H1 (cell line): Measurements from ENCODE around the gene MYOM3. TPM values are rescaled to one million over a fixed set of nuclear protein-coding genes. Genes with fewer than 3 reads are reported as not detected.

Experiments
- CTCF ChIA-PET: fragments of 300-600 bp; sonication (Branson Sonifier 250); formaldehyde crosslinking; loops from one replicate; lab custom pipeline; 2021; ENCODE audit not compliant: partially characterized antibody; lab: Charles Lee
- POLR2A ChIA-PET: fragments of 300-600 bp; sonication (Branson Sonifier 250); formaldehyde crosslinking; loops from one replicate; lab custom pipeline; 2021; ENCODE audit warnings: inconsistent platforms; ENCODE audit not compliant: partially characterized antibody; lab: Charles Lee
- DNase-seq, 2 experiments: peaks; one replicate each; pipeline versions ENCODE4 v3.0.0 to v3.0.0-alpha.2; 2010 to 2022; ENCODE audit warnings: low spot score in 2 of 2, low read depth in 1 of 2, mixed read lengths in 1 of 2
- FAIRE-seq: peaks from 2 replicates; lab custom pipeline; 2011; peaks lifted over from hg19 to GRCh38; lab: Jason Lieb, UNC
- H2AFZ ChIP-seq: 2 replicates; pipeline ENCODE4 v1.8.1; 2012; ENCODE audit warnings: low read length, inconsistent platforms
- H2AK5ac ChIP-seq: 2 replicates; pipeline ENCODE4 v1.6.1; 2013; ENCODE audit warnings: low read depth, low read length
- H2BK120ac ChIP-seq: replicated peaks from 2 replicates; pipeline ENCODE3; 2013; ENCODE audit warnings: low read depth, low read length, inconsistent platforms
- H2BK12ac ChIP-seq: 2 replicates; pipeline ENCODE4 v1.6.1; 2013; ENCODE audit warnings: low read depth, low read length
- H2BK15ac ChIP-seq: 2 replicates; pipeline ENCODE4 v1.6.1; 2013; ENCODE audit warnings: low read length
- H2BK20ac ChIP-seq: 2 replicates; pipeline ENCODE4 v1.6.1; 2013; ENCODE audit warnings: low read length
- H2BK5ac ChIP-seq: 2 replicates; pipeline ENCODE4 v1.6.1; 2013; ENCODE audit warnings: low read depth, low read length
- H3K14ac ChIP-seq: 2 replicates; pipeline ENCODE4 v1.6.1; 2013; ENCODE audit warnings: inconsistent platforms; ENCODE audit not compliant: insufficient read length
- H3K18ac ChIP-seq: 2 replicates; pipeline ENCODE4 v1.6.1; 2013; ENCODE audit warnings: low read length; ENCODE audit errors: extremely low read depth
- H3K23ac ChIP-seq: 2 replicates; pipeline ENCODE4 v1.6.1; 2013; ENCODE audit warnings: inconsistent platforms; ENCODE audit not compliant: insufficient read length
- H3K23me2 ChIP-seq: 2 replicates; pipeline ENCODE4 v1.6.1; 2013; ENCODE audit warnings: low read depth, low read length
- H3K27ac ChIP-seq: 2 replicates; pipeline ENCODE4 v1.6.1; 2011; ENCODE audit warnings: low read depth, low read length, inconsistent platforms
- H3K27me3 ChIP-seq, 4 experiments: replicated peaks in 1 of 4; 1 replicate in 1 of 4; 2 replicates in 3 of 4; pipeline versions ENCODE4 v1.6.1 to v1.8.1; 2011 to 2013; ENCODE audit warnings: low read length in 3 of 4, mild to moderate bottlenecking in 3 of 4, inconsistent platforms in 2 of 4, mixed read lengths in 2 of 4, moderate library complexity in 1 of 4; ENCODE audit not compliant: control insufficient read depth in 3 of 4, insufficient read depth in 3 of 4; ENCODE audit errors: extremely low read depth in 1 of 4
- H3K36me3 ChIP-seq, 4 experiments: 2 replicates each; pipeline versions ENCODE4 v1.6.1 to v1.8.1; 2011 to 2013; ENCODE audit warnings: mild to moderate bottlenecking in 4 of 4, low read length in 3 of 4, moderate library complexity in 2 of 4, control low read depth in 1 of 4, inconsistent platforms in 1 of 4; ENCODE audit not compliant: insufficient read depth in 4 of 4, control insufficient read depth in 2 of 4
- H3K4ac ChIP-seq: replicated peaks from 2 replicates; pipeline ENCODE3; 2013; ENCODE audit warnings: low read length, low read depth, mixed read lengths, inconsistent platforms; ENCODE audit not compliant: insufficient read length
- H3K4me1 ChIP-seq, 4 experiments: replicated peaks in 1 of 4; 1 replicate in 1 of 4; 2 replicates in 3 of 4; pipeline versions ENCODE4 v1.6.1 to v1.8.1; 2011 to 2013; ENCODE audit warnings: low read length in 3 of 4, inconsistent platforms in 2 of 4, mixed read lengths in 1 of 4; ENCODE audit not compliant: insufficient read depth in 4 of 4, control insufficient read depth in 3 of 4
- H3K4me2 ChIP-seq, 2 experiments: 2 replicates each; pipeline versions ENCODE4 v1.6.1 to v1.8.1; 2011 to 2013; ENCODE audit warnings: low read depth in 2 of 2, low read length in 2 of 2, control low read depth in 1 of 2, inconsistent platforms in 1 of 2, mild to moderate bottlenecking in 1 of 2; ENCODE audit not compliant: insufficient read depth in 1 of 2
- H3K4me3 ChIP-seq, 4 experiments: fragments of 200-600, 300-600 bp in 1 of 4; sonication (generic), shearing (Covaris generic), sonication (Bioruptor Twin) in 1 of 4; 2 replicates each; pipeline versions ENCODE4 v1.5.1 to v1.8.1; 2011 to 2016; ENCODE audit warnings: low read length in 4 of 4, low read depth in 3 of 4, control low read depth in 2 of 4, inconsistent platforms in 2 of 4, mild to moderate bottlenecking in 2 of 4, mixed read lengths in 1 of 4, moderate library complexity in 1 of 4; ENCODE audit not compliant: insufficient read depth in 2 of 4; ENCODE audit errors: extremely low read depth in 1 of 4
- H3K56ac ChIP-seq: replicated peaks from 2 replicates; pipeline ENCODE3; 2013; ENCODE audit warnings: low read depth, mild to moderate bottlenecking, mixed read lengths, low read length, inconsistent platforms; ENCODE audit not compliant: insufficient read length
- H3K79me1 ChIP-seq: 2 replicates; pipeline ENCODE4 v1.6.1; 2013; ENCODE audit warnings: low read depth, low read length, control low read depth
- H3K79me2 ChIP-seq, 2 experiments: 2 replicates each; pipeline versions ENCODE4 v1.6.1 to v1.8.1; 2012 to 2013; ENCODE audit warnings: low read length in 2 of 2, mild to moderate bottlenecking in 2 of 2, inconsistent platforms in 1 of 2; ENCODE audit not compliant: insufficient read depth in 2 of 2, control insufficient read depth in 1 of 2
- H3K9ac ChIP-seq, 4 experiments: replicated peaks in 1 of 4; 1 replicate in 1 of 4; 2 replicates in 3 of 4; pipeline versions ENCODE4 v1.6.1 to v1.8.1; 2011 to 2013; ENCODE audit warnings: low read depth in 3 of 4, low read length in 3 of 4, control low read depth in 2 of 4, mild to moderate bottlenecking in 2 of 4, moderate library complexity in 2 of 4, inconsistent platforms in 1 of 4; ENCODE audit errors: extremely low read depth in 1 of 4
- H3K9me3 ChIP-seq, 2 experiments: 2 replicates each; pipeline versions ENCODE4 v1.6.1 to v1.8.1; 2012 to 2013; ENCODE audit warnings: mild to moderate bottlenecking in 2 of 2, moderate library complexity in 2 of 2, control low read depth in 1 of 2, inconsistent platforms in 1 of 2, low read depth in 1 of 2, low read length in 1 of 2, mixed read lengths in 1 of 2; ENCODE audit not compliant: insufficient read depth in 2 of 2
- H4K20me1 ChIP-seq, 2 experiments: replicated peaks in 1 of 2; 2 replicates each; pipeline versions ENCODE3 to v1.8.1; 2011 to 2013; ENCODE audit warnings: inconsistent platforms in 2 of 2, low read length in 2 of 2, mild to moderate bottlenecking in 1 of 2; ENCODE audit not compliant: insufficient read depth in 2 of 2, control insufficient read depth in 1 of 2
- H4K5ac ChIP-seq: 2 replicates; pipeline ENCODE4 v1.6.1; 2013; ENCODE audit warnings: low read length, low read depth, mixed read lengths, inconsistent platforms; ENCODE audit not compliant: insufficient read length
- H4K8ac ChIP-seq: 2 replicates; pipeline ENCODE4 v1.8.0; 2013; ENCODE audit warnings: mild to moderate bottlenecking, moderate library complexity, low read length, inconsistent platforms; ENCODE audit not compliant: insufficient read depth; ENCODE audit errors: extremely low read depth
- H4K91ac ChIP-seq: replicated peaks from 2 replicates; pipeline ENCODE3; 2013; ENCODE audit warnings: low read length, mixed read lengths, inconsistent platforms; ENCODE audit not compliant: insufficient read length
- CREB1 ChIP-seq: IDR thresholded peaks from 2 replicates; pipeline ENCODE4 v1.6.1; 2012; ENCODE audit warnings: inconsistent platforms
- EP300 ChIP-seq, 2 experiments: IDR thresholded peaks; 1 replicate in 1 of 2; 2 replicates in 1 of 2; pipeline ENCODE4 v1.6.1; 2011 to 2012; ENCODE audit warnings: low read depth in 2 of 2, low read length in 2 of 2, mild to moderate bottlenecking in 2 of 2, borderline replicate concordance in 1 of 2, inconsistent platforms in 1 of 2, moderate library complexity in 1 of 2
- GTF2F1 ChIP-seq: IDR thresholded peaks from 2 replicates; pipeline ENCODE4 v1.6.1; 2012; ENCODE audit warnings: low read depth, low read length, improper control_type of control experiment, borderline replicate concordance
- NRF1 ChIP-seq: IDR thresholded peaks from 2 replicates; pipeline ENCODE4 v1.6.1; 2011; ENCODE audit warnings: mild to moderate bottlenecking, low read depth, low read length, improper control_type of control experiment
- POLR2A ChIP-seq, 2 experiments: IDR thresholded peaks; 1 replicate in 1 of 2; 2 replicates in 1 of 2; pipeline ENCODE4 v1.6.1; 2011; ENCODE audit warnings: low read depth in 2 of 2, low read length in 2 of 2, mild to moderate bottlenecking in 2 of 2; ENCODE audit errors: control extremely low read depth in 1 of 2
- POU5F1 ChIP-seq: IDR thresholded peaks from 2 replicates; pipeline ENCODE4 v1.6.1; 2011; ENCODE audit warnings: low read depth, mild to moderate bottlenecking, low read length, moderate library complexity
- RXRA ChIP-seq: IDR thresholded peaks from 2 replicates; pipeline ENCODE4 v1.6.1; 2011; ENCODE audit warnings: low read depth, mild to moderate bottlenecking, low read length, moderate library complexity; ENCODE audit not compliant: insufficient read depth
- TAF1 ChIP-seq: IDR thresholded peaks from 2 replicates; pipeline ENCODE4 v1.6.1; 2011; ENCODE audit warnings: mild to moderate bottlenecking, low read depth, low read length
- TAF7 ChIP-seq: optimal IDR thresholded peaks from 2 replicates; pipeline ENCODE3; 2011; ENCODE audit warnings: low read depth, mild to moderate bottlenecking, inconsistent platforms, low read length, moderate library complexity, borderline replicate concordance
- WGBS, 2 experiments: shearing (Covaris generic) in 1 of 2; methylation state at CpG; one replicate each; pipeline versions ENCODE4 v1.1.6 to v1.1.7; 2013 to 2015; ENCODE audit warnings: low lambda C conversion rate in 2 of 2, mixed read lengths in 2 of 2, inconsistent platforms in 1 of 2, low coverage in 1 of 2, missing lambda C conversion rate in 1 of 2; ENCODE audit not compliant: insufficient replicate concordance in 2 of 2, insufficient coverage in 1 of 2, insufficient read length in 1 of 2; ENCODE audit errors: extremely low coverage in 1 of 2, missing lambda C conversion rate in 1 of 2; 5-methylcytosine and 5-hydroxymethylcytosine counted together
- polyA plus RNA-seq, 7 experiments: library from polyadenylated mRNA; depleted of rRNA in 3 of 7; stranded (reverse) in 5 of 7; unstranded in 2 of 7; fragments of >200 nt in 5 of 7; fragments of 200-250 nt in 2 of 7; gene quantifications; 1 replicate in 5 of 7; 2 replicates in 1 of 7; 4 replicates in 1 of 7; pipeline versions ENCODE4 v1.2.1 to v1.2.3, GENCODE V29; 2011 to 2013; ENCODE audit warnings: missing spikeins in 2 of 7, mixed read lengths in 2 of 7
- total RNA-seq: library from RNA; stranded (reverse); fragmentation: NEBNext Ultra II Directional; extraction: Animal tissue kit (Norgen Biotek cat#: 25700); gene quantifications from 2 replicates; pipeline ENCODE4 v1.2.1, GENCODE V29; 2021
- TF ChIP-seq, protein P1 (sequence below), 3 experiments: IDR thresholded peaks; 1 replicate in 2 of 3; 2 replicates in 1 of 3; pipeline versions ENCODE4 v1.5.1 to v1.6.1; 2011; ENCODE audit warnings: low read length in 3 of 3, mild to moderate bottlenecking in 3 of 3, inconsistent platforms in 2 of 3, low read depth in 1 of 3, moderate library complexity in 1 of 3; ENCODE audit not compliant: insufficient read depth in 1 of 3; ENCODE audit errors: control extremely low read depth in 1 of 3

The MYOM3 gene
- total and polyA plus RNA-seq, 2 of the 8 experiments (the other 6 are each of a cell fraction or from before 2014, with no cell fraction given), result 0.08 to 0.09 TPM

DNA sequence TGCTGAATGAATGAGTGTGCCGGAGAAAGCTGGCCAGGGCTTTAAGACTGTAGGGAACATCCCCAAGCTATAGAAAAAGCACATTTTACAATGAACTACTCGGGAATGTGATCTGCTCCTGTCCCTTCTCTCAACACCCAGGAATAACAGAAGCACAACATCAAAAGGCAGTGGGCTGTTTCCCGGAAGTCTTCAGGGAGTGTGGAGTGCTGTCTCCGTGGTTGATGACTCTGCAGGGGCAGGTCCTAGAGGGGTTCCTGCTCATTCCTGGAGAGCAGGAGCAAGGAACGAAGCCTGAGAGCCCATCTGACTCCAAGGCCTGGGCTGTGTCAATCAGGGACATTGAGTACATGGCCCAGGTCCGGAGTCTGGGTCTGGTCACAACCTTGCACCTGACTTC is 35.9 kb upstream of the MYOM3 start:
- Histone ChIP-seq H3K9me3 (no peaks in the 10 kb centered on the region), H4K91ac (no peak overlapping the region), H4K5ac (no peak overlapping the region), H3K79me2 (peaks cover 0 to 4% of the 10 kb centered on the region in 2 experiments; a peak in 1 of 4 replicates), H3K27me3 (no peaks in the 10 kb centered on the region), H3K9ac (no peak overlapping the region), H2BK5ac (no peak overlapping the region), H3K56ac (no peak overlapping the region), H3K27ac (no peak overlapping the region), H3K14ac (no peak overlapping the region), H2BK12ac (no peak overlapping the region), H3K36me3 (no peaks in the 10 kb centered on the region), H2BK15ac (no peak overlapping the region; the same call in 1 of the 2 replicates), H3K4me1 (peaks cover 2 to 16% (median 10%) of the 10 kb centered on the region in 4 experiments), H2AK5ac (no peak overlapping the region), H3K4ac (no peak overlapping the region), H2BK20ac (no peak overlapping the region), H3K23me2 (0 out of 2 replicates have a peak, but pooled peaks cover 1% of the 10 kb centered on the region), H4K8ac (no peak overlapping the region; the same call in 1 of the 2 replicates), H3K4me2 (no peak overlapping the region), H2AFZ (no peak overlapping the region), H3K4me3 (no peak overlapping the region), H3K23ac (no peak overlapping the region), H3K79me1 (no peaks in the 10 kb centered on the region), H3K18ac (no peak overlapping the region), H2BK120ac (no peak overlapping the region), H4K20me1 (no peaks in the 10 kb centered on the region)
- FAIRE-seq, result no peak
- ChIA-PET POLR2A (no interaction called here), CTCF (interaction anchor here (0.7 to 4.0 kb wide), 9 partner anchors 8 to 245 kb away, joined by 3 to 17 read pairs (median 4); no protein-coding TSS in a partner anchor)
- 77% methylated on average over 6 of the region's 6 CpGs; no CpG with 5 or more reads in 1 of the 2 experiments for WGBS, 2 experiments
- DNase-seq, result no peak
- TF ChIP-seq NRF1, result no peak
- TF ChIP-seq, protein P1, sequence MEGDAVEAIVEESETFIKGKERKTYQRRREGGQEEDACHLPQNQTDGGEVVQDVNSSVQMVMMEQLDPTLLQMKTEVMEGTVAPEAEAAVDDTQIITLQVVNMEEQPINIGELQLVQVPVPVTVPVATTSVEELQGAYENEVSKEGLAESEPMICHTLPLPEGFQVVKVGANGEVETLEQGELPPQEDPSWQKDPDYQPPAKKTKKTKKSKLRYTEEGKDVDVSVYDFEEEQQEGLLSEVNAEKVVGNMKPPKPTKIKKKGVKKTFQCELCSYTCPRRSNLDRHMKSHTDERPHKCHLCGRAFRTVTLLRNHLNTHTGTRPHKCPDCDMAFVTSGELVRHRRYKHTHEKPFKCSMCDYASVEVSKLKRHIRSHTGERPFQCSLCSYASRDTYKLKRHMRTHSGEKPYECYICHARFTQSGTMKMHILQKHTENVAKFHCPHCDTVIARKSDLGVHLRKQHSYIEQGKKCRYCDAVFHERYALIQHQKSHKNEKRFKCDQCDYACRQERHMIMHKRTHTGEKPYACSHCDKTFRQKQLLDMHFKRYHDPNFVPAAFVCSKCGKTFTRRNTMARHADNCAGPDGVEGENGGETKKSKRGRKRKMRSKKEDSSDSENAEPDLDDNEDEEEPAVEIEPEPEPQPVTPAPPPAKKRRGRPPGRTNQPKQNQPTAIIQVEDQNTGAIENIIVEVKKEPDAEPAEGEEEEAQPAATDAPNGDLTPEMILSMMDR (IDR thresholded peaks at IDR 0.05; ENCODE audit: control extremely low read depth in 1 of 3, insufficient read depth in 1 of 3, low read depth in 1 of 3, low read length in 3 of 3), result no peak
- no peak for TF ChIP-seq TAF7
- no peak for TF ChIP-seq CREB1
- TF ChIP-seq POLR2A (IDR thresholded peaks at IDR 0.05; ENCODE audit: control extremely low read depth in 1 of 2, low read depth in 2 of 2, low read length in 2 of 2), result no peak
- TF ChIP-seq RXRA, result no peak
- no peak for TF ChIP-seq EP300 (IDR thresholded peaks at IDR 0.05; ENCODE audit: borderline replicate concordance in 1 of 2, low read depth in 2 of 2, low read length in 2 of 2)
- no peak for TF ChIP-seq GTF2F1
- no peak for TF ChIP-seq TAF1
- no peak for TF ChIP-seq POU5F1
